HCT116 (cell line): ENCODE results near the gene SCD5. TPM values are rescaled to one million over a fixed set of nuclear protein-coding genes. Genes with fewer than 3 reads are reported as not detected.

Experiments
- ATAC-seq: fragments of 200-7000 bp; cut with Tn5 transposase; 2 replicates; pipeline ENCODE4 v1.9.1; 2020; ENCODE audit warnings: mild to moderate bottlenecking, moderate library complexity
- BruUV-seq: library from RNA; stranded (reverse); fragments of 400-500 nt; replicated peaks from 2 replicates; lab custom pipeline; 2021; lab: Mats Ljungman, UMichigan
- CTCF ChIA-PET: fragments of 300-600 bp; sonication (Branson Sonifier 250); formaldehyde crosslinking; loops from one replicate; lab custom pipeline; 2021; ENCODE audit warnings: antibody characterized with exemption; lab: Charles Lee
- POLR2A ChIA-PET: fragments of 300-600, 350-600 bp; sonication (Branson Sonifier 250); formaldehyde crosslinking; loops from one replicate; lab custom pipeline; 2021; ENCODE audit warnings: antibody characterized with exemption; lab: Charles Lee
- RAD21 ChIA-PET, 2 experiments: fragments of 300-600 bp; sonication (Branson Sonifier 250); formaldehyde crosslinking; loops; one replicate each; lab custom pipeline; 2023; ENCODE audit warnings: low total read pairs in 2 of 2; ENCODE audit not compliant: uncharacterized antibody in 2 of 2, unreplicated experiment in 2 of 2, low non-redundant PET in 1 of 2; lab: Charles Lee
- DNase-seq: peaks from one replicate; pipeline ENCODE4 v3.0.0-alpha.2; 2010; ENCODE audit warnings: low read depth, low spot score
- H2AFZ ChIP-seq: fragments of 200-600 bp; shearing (Covaris generic), sonication (generic); 2 replicates; pipeline ENCODE4 v1.6.1; 2017; ENCODE audit warnings: low read depth, mixed run types, mixed read lengths, antibody characterized with exemption, low read length; ENCODE audit not compliant: poor library complexity, severe bottlenecking
- H3K27ac ChIP-seq: 2 replicates; pipeline ENCODE4 v1.5.1; 2012; ENCODE audit warnings: low read depth, low read length
- H3K27me3 ChIP-seq: fragments of 200-600 bp; sonication (generic); 2 replicates; pipeline ENCODE4 v1.6.1; 2016; ENCODE audit warnings: mixed run types, low read length, mixed read lengths; ENCODE audit not compliant: insufficient read depth
- H3K36me3 ChIP-seq, 2 experiments: fragments of 200-500 bp in 1 of 2; fragments of 200-600 bp in 1 of 2; sonication (Bioruptor generic) in 1 of 2; sonication (generic) in 1 of 2; 2 replicates each; pipeline versions ENCODE4 v1.5.1 to v1.6.1; 2014 to 2016; ENCODE audit warnings: low read length in 2 of 2, inconsistent platforms in 1 of 2, mixed read lengths in 1 of 2, mixed run types in 1 of 2; ENCODE audit not compliant: insufficient read depth in 2 of 2, control insufficient read depth in 1 of 2
- H3K4me1 ChIP-seq, 2 experiments: fragments of 200-600 bp in 1 of 2; sonication (generic) in 1 of 2; 2 replicates each; pipeline versions ENCODE4 v1.5.1 to v1.6.1; 2012 to 2017; ENCODE audit warnings: low read length in 2 of 2, inconsistent platforms in 1 of 2, mild to moderate bottlenecking in 1 of 2, mixed read lengths in 1 of 2, mixed run types in 1 of 2, moderate library complexity in 1 of 2; ENCODE audit not compliant: insufficient read depth in 2 of 2, control insufficient read depth in 1 of 2
- H3K4me2 ChIP-seq: fragments of 200-600 bp; sonication (generic); 2 replicates; pipeline ENCODE4 v1.6.1; 2017; ENCODE audit warnings: mixed run types, low read length, mixed read lengths
- H3K4me3 ChIP-seq, 2 experiments: fragments of 200-600 bp in 1 of 2; sonication (generic) in 1 of 2; replicated peaks in 1 of 2; 2 replicates each; pipeline ENCODE4 v1.5.1; 2011 to 2016; ENCODE audit warnings: low read length in 2 of 2, control low read depth in 1 of 2, low read depth in 1 of 2, mild to moderate bottlenecking in 1 of 2, mixed read lengths in 1 of 2, mixed run types in 1 of 2
- H3K79me2 ChIP-seq: fragments of 200-600 bp; sonication (generic); 2 replicates; pipeline ENCODE4 v1.6.1; 2017; ENCODE audit warnings: mild to moderate bottlenecking, mixed run types, low read length, moderate library complexity, mixed read lengths; ENCODE audit not compliant: insufficient read depth
- H3K9ac ChIP-seq: fragments of 200-600 bp; sonication (generic); 2 replicates; pipeline ENCODE4 v1.6.1; 2016; ENCODE audit warnings: low read length, mixed read lengths
- H3K9me2 ChIP-seq: fragments of 200-600 bp; sonication (generic), shearing (Covaris generic); 2 replicates; pipeline ENCODE4 v1.6.1; 2017; ENCODE audit warnings: mixed run types, mild to moderate bottlenecking, moderate library complexity; ENCODE audit not compliant: insufficient read depth
- H3K9me3 ChIP-seq, 2 experiments: fragments of 200-500 bp in 1 of 2; fragments of 200-600 bp in 1 of 2; sonication (Bioruptor generic) in 1 of 2; sonication (generic) in 1 of 2; 2 replicates each; pipeline ENCODE4 v1.6.1; 2014 to 2017; ENCODE audit warnings: low read length in 2 of 2, mixed read lengths in 2 of 2, inconsistent platforms in 1 of 2, low read depth in 1 of 2, mild to moderate bottlenecking in 1 of 2, mixed run types in 1 of 2, moderate library complexity in 1 of 2; ENCODE audit not compliant: control insufficient read depth in 1 of 2, insufficient read depth in 1 of 2
- H4K20me1 ChIP-seq: fragments of 200-600 bp; sonication (generic), shearing (Covaris generic); 2 replicates; pipeline ENCODE4 v1.6.1; 2017; ENCODE audit warnings: mixed run types, mild to moderate bottlenecking, moderate library complexity; ENCODE audit not compliant: insufficient read depth
- ELF1 ChIP-seq: IDR thresholded peaks from 2 replicates; pipeline ENCODE4 v1.6.1; 2012; ENCODE audit warnings: low read depth, borderline replicate concordance
- FOSL1 ChIP-seq: IDR thresholded peaks from 2 replicates; pipeline ENCODE4 v1.6.1; 2012; ENCODE audit warnings: low read depth
- POLR2A ChIP-seq: IDR thresholded peaks from 2 replicates; pipeline ENCODE4 v1.7.0; 2011; ENCODE audit warnings: borderline replicate concordance; ENCODE audit not compliant: insufficient read depth, insufficient read length; ENCODE audit errors: extremely low read depth
- POLR2AphosphoS5 ChIP-seq: IDR thresholded peaks from 2 replicates; pipeline ENCODE4 v1.6.1; 2011; ENCODE audit warnings: mild to moderate bottlenecking, low read depth, low read length, moderate library complexity
- RAD21 ChIP-seq: IDR thresholded peaks from 2 replicates; pipeline ENCODE4 v1.6.1; 2012; ENCODE audit warnings: low read depth, mild to moderate bottlenecking
- REST ChIP-seq: IDR thresholded peaks from 2 replicates; pipeline ENCODE4 v1.6.1; 2012; ENCODE audit warnings: low read depth
- SP1 ChIP-seq: IDR thresholded peaks from 2 replicates; pipeline ENCODE4 v1.6.1; 2012; ENCODE audit warnings: low read depth
- TCF7L2 ChIP-seq: IDR thresholded peaks from 2 replicates; pipeline ENCODE4 v1.7.0; 2011; ENCODE audit warnings: borderline replicate concordance, inconsistent platforms; ENCODE audit not compliant: insufficient read depth, insufficient read length; ENCODE audit errors: extremely low read depth
- YY1 ChIP-seq: IDR thresholded peaks from 2 replicates; pipeline ENCODE4 v1.6.1; 2011; ENCODE audit warnings: low read length, low read depth, moderate library complexity, mild to moderate bottlenecking; ENCODE audit not compliant: insufficient replicate concordance; ENCODE audit errors: extremely low read depth
- ZFX ChIP-seq: fragments of 450-650 bp; IDR thresholded peaks from 2 replicates; pipeline ENCODE4 v1.6.1; 2017
- ZNF274 ChIP-seq: fragments of 200-500 bp; sonication (Bioruptor generic); IDR thresholded peaks from 2 replicates; pipeline ENCODE4 v1.6.1; 2014; ENCODE audit warnings: mild to moderate bottlenecking, low read depth, low read length, inconsistent platforms
- intact Hi-C: fragments of 100-400 bp; cut with micrococcal nuclease; formaldehyde crosslinking; loops from 2 replicates; pipeline ENCODE4 v1.10.0; 2022
- total RNA-seq: library from RNA; stranded (reverse); gene quantifications from one replicate; pipeline ENCODE4 v1.2.1, GENCODE V29; 2021; ENCODE audit not compliant: unreplicated experiment

The SCD5 gene
- total RNA-seq, 1 experiment from 2014 or later: 21.7 TPM

GRCh38 chr4:82758701-82759685, 39.6 kb downstream of the SCD5 start:
- Histone ChIP-seq H2AFZ (no peak overlapping the region), H3K9ac (no peak overlapping the region), H3K79me2 (no peaks in the 10 kb centered on the region), H3K36me3 (no peaks in the 10 kb centered on the region), H3K9me2 (no peaks in the 10 kb centered on the region), H3K4me3 (no peak overlapping the region), H4K20me1 (no peaks in the 10 kb centered on the region), H3K4me2 (no peak overlapping the region), H3K27me3 (no peaks in the 10 kb centered on the region)
- POLR2A ChIA-PET: no interaction called here
- ATAC-seq: no peak
- intact Hi-C loops: no loop called here
- no peak for TF ChIP-seq ZNF274
- TF ChIP-seq, all 23 proteins: peak for 0
- BruUV-seq: no TSS peak
- H3K27ac ChIP-seq: no peak overlapping the region
- no peaks in the 10 kb centered on the region for H3K9me3 ChIP-seq
- DNase-seq: no peak
- ChIA-PET RAD21 (no interaction called here), CTCF (no interaction called here)
- no peaks in the 10 kb centered on the region; a peak in 1 of 4 replicates for H3K4me1 ChIP-seq

GRCh38 chr4:82756061-82756460, 42.5 kb downstream of the SCD5 start:
- POLR2A ChIA-PET: no interaction called here
- BruUV-seq: no TSS peak
- no peaks in the 10 kb centered on the region for H3K79me2 ChIP-seq

More at GRCh38 chr4:82756061-82756460, 42.5 kb downstream of the SCD5 start:
- Histone ChIP-seq H3K27me3 (no peaks in the 10 kb centered on the region), H3K36me3 (no peaks in the 10 kb centered on the region), H4K20me1 (no peaks in the 10 kb centered on the region), H3K4me1 (peaks cover 0 to 8% of the 10 kb centered on the region in 2 experiments; a peak in 1 of 4 replicates), H3K9me2 (no peaks in the 10 kb centered on the region), H3K4me2 (no peak overlapping the region), H3K4me3 (no peak overlapping the region), H3K27ac (no peak overlapping the region), H2AFZ (no peak overlapping the region), H3K9ac (no peak overlapping the region), H3K9me3 (no peaks in the 10 kb centered on the region)
- TF ChIP-seq POLR2AphosphoS5: no peak
- TF ChIP-seq ZFX: no peak
- TF ChIP-seq RAD21: no peak
- no peak for TF ChIP-seq ELF1
- TF ChIP-seq TCF7L2: no peak
- no peak for TF ChIP-seq POLR2A
- TF ChIP-seq YY1: no peak
- TF ChIP-seq SP1: no peak
- TF ChIP-seq REST: no peak
- no peak for TF ChIP-seq FOSL1
- ChIA-PET CTCF (no interaction called here), RAD21 (no interaction called here)
- intact Hi-C loops: no loop called here
- DNase-seq: no peak
- no peak for ATAC-seq
